Skeletal muscle cell (primary cell): Measurements from ENCODE around the gene LRFN2.

ENCODE experiments used
- DNase-seq: peaks from one replicate; pipeline ENCODE4 v3.0.0-alpha.2; 2010; ENCODE audit warnings: low read depth
- H3K4me3 ChIP-seq: 2 replicates; pipeline ENCODE4 v1.5.1; 2011; ENCODE audit warnings: low read depth, mild to moderate bottlenecking, control low read depth, low read length, moderate library complexity

Gene LRFN2

DNA sequence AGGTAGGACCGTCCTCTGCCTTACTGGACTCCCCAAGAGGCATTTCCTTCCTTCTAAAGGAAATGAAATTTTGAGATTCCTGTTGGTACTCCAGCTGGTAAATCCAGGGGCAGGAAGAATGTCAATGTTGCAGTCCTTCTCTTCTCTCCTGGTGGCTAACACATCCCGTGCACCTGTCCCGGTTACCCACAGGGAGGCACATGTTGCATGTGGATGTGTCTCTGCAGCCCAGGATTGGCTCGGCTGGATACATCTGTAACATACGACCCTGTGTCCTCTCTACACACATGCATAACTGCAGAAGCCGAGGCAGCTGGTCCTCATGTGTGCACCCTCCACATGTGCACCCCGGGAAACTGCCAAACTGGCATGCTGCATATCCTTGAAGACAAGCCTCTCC is 1.3 kb upstream of the LRFN2 start:
- no peak for DNase-seq
- no peak overlapping the region for H3K4me3 ChIP-seq

DNA sequence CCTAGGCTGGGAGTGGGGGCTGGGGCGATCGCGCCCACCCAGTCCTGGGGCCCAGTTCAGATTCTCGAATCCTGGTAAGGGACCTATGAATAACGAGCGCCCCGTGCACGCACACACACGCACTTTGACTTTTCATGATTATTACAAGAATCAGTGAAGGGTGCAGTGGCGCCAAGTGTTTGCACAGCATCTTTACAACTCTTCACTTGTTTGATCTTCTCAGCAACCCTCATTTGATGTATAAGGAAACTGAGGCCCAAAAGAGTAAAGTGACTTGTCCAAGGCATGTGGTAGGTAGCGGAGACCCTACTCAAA is 863 bp upstream of the LRFN2 start:
- H3K4me3 ChIP-seq: peak overlapping the region; percentile 47
- DNase-seq: no peak

- peak overlapping the region; percentile 47 for H3K4me3 ChIP-seq
- DNase-seq: no peak
These were observed 579 bp downstream of the LRFN2 start for GRCh38 chr6:40586369-40587201.

- H3K4me3 ChIP-seq: no peak overlapping the region
- DNase-seq: no peak
These were observed 1.4 kb downstream of the LRFN2 start for GRCh38 chr6:40585651-40586269.

GRCh38 chr6:40585223-40585622 is 1.9 kb downstream of the LRFN2 start:
- no peak for DNase-seq
- no peak overlapping the region for H3K4me3 ChIP-seq

GRCh38 chr6:40584741-40585140 is 2.4 kb downstream of the LRFN2 start:
- no peak for DNase-seq
- no peak overlapping the region for H3K4me3 ChIP-seq

GRCh38 chr6:40583709-40584108 is 3.5 kb downstream of the LRFN2 start:
- DNase-seq: no peak

GRCh38 chr6:40582892-40583291 is 4.3 kb downstream of the LRFN2 start:
- no peak for DNase-seq
- H3K4me3 ChIP-seq: no peak overlapping the region

More at GRCh38 chr6:40583709-40584108, 3.5 kb downstream of the LRFN2 start:
- no peak overlapping the region for H3K4me3 ChIP-seq

DNA sequence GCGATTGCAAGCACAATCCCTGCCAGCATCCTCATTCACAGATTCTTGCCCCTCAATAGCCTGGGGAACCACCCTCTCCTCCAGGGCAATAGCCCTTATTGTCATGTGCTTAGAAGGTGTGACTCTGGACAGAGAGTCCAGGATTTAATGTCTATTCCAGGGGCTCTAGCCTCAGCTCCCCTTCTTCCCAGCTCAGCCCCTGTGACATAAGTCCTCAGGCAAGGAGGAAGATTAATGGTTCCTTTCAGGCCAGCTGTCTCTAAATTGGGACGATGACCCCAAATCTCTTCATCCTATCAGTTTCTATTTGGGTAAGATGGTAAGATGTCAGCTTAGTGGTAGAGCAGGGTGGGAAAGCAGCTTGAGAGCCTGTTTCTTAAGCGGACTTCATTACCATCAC is 8.1 kb downstream of the LRFN2 start:
- H3K4me3 ChIP-seq: no peak overlapping the region
- DNase-seq: no peak

DNA sequence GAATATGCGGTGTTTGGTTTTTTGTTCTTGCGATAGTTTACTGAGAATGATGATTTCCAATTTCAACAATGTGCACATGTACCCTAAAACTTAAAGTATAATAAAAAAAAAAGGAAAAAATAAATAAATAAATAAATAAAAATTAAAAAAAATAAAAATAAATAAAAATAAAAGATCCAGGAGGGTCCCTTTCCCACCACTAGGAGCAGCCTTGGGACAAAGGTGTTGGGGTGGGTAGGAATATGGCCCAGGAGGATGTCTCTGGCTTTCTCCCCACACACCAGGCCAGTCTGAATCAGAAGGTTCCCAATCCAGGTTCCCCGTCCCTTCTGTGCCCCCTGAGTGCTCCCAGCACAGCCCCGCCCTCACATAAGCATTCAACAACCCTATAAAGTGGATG is 9.5 kb downstream of the LRFN2 start:
- no peak for DNase-seq
- H3K4me3 ChIP-seq: no peak overlapping the region

DNA sequence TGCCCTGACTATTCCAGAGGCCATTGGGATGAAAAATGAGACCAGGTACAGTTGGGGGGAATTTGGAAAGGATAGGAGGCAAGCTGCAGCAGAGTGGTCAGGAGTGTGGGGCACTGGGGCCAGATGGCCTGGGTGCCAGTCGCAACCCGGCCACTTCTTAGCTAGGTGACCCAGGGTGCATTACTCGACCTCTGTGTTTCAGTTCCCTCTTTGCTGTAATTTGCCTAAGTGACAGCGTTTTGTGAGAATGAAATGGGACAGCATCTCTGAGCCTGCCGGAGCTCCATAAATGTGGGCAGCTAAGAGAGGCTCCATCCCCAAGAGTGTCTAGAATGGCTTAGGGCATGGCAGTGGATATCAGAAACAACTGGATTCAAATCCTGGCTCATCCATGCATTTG is 13.9 kb downstream of the LRFN2 start:
- no peak for DNase-seq
- H3K4me3 ChIP-seq: no peak overlapping the region

- H3K4me3 ChIP-seq: no peak overlapping the region
- DNase-seq: no peak
These were observed 17.8 kb downstream of the LRFN2 start for GRCh38 chr6:40569162-40569910.

- no peak overlapping the region for H3K4me3 ChIP-seq
- no peak for DNase-seq
These were observed 19.0 kb downstream of the LRFN2 start for GRCh38 chr6:40568062-40568708.

DNA sequence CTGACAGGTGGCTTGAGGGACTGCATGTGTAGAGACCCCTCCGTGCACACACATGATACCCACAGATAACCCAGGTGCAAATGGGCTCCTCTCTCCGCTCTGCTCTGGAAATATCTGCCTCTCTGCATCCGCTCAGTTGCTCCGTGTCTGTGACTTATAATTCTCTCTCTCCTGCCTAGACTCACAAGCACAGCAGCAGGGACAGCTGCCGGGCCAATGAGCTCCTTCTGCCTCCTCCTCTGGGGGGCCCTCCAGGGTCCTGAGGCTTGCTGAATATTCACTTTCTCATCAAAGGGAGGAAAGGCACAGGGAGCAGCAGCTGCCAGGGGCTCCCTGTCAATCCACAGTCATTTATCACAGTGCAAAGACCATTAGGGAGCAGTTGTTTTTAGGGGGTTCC is 24.1 kb downstream of the LRFN2 start:
- no peak for DNase-seq
- no peak overlapping the region for H3K4me3 ChIP-seq

DNA sequence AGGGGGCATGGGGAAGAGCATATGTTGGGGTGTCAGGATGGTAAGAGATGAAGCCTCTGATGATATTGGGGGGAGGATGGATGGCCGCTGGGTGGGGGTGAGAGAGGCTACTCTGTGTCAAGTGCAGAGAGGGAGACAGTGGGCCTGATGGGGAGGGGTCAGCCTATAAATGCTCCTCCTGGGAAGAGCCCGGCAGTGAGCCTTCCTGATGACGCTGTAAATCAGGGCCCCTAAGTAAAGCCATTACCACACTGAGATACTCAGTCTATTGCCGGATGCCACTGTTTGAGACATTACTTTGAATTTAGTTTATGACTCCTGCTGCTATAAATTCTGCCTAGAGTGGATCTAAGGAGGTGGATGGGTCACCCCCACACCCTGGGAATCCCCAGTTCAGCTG is 28.1 kb downstream of the LRFN2 start:
- no peak overlapping the region for H3K4me3 ChIP-seq
- no peak for DNase-seq

GRCh38 chr6:40558102-40558501 is 29.1 kb downstream of the LRFN2 start:
- H3K4me3 ChIP-seq: no peak overlapping the region
- no peak for DNase-seq

DNA sequence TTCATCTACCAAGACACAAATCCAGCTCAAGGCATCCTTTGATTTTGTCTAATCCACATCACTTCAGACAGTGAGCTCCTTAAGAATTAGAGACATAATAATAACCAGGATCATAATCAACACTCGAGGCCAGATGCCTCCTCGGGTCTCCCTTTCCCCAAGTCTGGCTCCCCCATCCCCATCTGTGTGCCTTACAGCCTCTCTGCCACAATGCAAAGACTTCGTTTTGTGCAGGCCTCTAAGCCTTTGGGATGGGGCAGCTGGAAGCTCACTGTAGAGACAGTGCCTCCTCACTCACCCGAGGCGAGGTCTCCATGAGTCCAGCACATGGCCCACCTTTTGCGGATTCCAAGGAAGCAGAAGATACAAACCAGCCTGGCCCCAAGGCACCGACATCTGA is 30.3 kb downstream of the LRFN2 start:
- no peak overlapping the region for H3K4me3 ChIP-seq

DNA sequence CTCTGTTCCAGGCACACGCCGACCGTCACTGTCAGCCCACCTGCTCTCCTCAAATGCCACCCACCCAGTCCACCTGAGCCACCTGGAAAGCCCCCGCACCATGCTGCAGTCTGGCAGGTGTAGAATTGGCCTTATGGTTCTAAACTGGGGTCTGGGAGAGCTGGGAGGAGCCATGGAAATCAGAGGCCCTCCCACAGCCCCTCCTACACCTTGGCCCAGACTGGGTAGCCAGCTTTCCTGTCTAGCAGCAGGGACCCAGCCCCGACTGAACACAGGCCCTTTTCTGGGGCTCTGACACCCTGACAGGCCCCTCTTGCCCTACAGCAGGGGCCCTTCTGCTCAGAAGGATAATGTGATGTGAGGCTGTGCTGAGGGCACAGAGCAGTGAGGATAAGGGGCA is 31.1 kb downstream of the LRFN2 start:
- no peak overlapping the region for H3K4me3 ChIP-seq
- DNase-seq: no peak

More for the DNA sequence above, 30.3 kb downstream of the LRFN2 start:
- DNase-seq: no peak

DNA sequence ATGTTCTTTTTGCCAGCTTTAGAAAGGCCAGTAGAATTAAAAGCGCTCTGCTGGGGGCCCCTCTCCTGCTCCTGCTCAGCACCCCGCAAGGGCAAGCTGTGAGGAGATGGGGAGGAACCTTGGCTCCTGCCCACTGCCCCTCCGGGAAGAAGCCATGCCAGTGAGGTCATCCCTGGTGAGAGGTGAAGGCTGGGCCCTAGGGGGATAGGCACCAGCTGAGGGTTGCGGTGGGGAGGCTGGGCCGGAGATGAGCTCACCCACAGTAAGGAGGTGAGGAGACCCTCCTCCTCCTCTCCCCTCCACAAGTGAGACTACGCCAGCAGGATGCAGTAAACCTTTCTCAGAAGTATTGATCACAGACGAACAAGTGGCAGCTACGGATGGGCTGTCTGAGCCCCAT is 32.1 kb downstream of the LRFN2 start:
- no peak overlapping the region for H3K4me3 ChIP-seq
- no peak for DNase-seq

- no peak for DNase-seq
- H3K4me3 ChIP-seq: no peak overlapping the region
These were observed 34.2 kb downstream of the LRFN2 start for GRCh38 chr6:40552941-40553340.
